Dedifferentiated amniotic fluid mesenchymal stem cell (primary cell): Measurements from ENCODE around the gene CFL1.
"Not testable (repeated sequence)": the region's sequence is repeated elsewhere in the genome, so short reads cannot be mapped to it uniquely, and the experiment has no call there.

Experiments used
- DNase-seq: peaks from one replicate; pipeline ENCODE4 v3.0.0-alpha.2; 2016; ENCODE audit errors: extremely low spot score

CFL1 gene

DNA sequence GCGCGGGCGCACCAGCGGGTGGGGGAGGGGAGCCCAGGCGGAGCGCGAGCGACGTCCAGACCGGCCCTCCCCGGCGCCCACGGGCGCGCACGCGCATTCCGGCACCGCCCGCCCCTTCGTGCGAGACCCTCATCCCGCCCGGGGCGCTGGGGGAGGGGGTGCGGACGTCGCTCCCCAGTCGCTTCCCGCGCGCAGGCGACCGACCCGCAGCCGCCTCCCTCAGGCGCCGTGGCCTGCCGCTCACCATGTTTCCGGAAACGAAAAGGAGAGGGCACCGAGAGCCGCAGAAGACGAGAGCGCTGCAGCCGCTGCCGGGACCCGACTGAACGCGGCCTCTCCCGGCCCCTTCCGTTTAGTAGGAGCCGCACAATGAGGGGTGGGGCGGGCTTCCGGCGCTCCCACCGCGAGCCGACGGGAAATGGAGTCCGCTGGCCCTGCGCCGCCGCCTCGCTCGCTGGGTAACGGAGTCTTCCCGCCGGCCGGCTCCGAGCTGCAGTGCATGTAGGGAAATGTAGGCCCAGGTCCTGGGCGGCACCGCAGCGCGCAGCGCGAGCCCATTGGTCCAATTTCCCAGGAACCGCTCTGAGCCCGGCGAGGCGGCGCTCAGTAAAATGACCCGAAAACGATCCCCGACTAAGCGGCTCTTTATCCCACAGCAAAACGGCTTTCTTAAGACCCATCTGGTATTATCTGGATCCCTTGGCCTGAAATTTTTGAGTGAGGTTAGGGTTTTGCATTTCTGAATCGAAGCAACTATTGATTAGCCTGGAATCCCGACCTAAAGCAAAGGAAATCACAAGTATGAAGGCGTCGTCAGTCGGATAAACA is at the start of gene CFL1:
Gene CFL1 (minus strand): TSS at position 328 of the 828 bp plus-strand sequence. CDS start 81 bp downstream, at position 247.
- DNase-seq = peak; percentile 97

DNA sequence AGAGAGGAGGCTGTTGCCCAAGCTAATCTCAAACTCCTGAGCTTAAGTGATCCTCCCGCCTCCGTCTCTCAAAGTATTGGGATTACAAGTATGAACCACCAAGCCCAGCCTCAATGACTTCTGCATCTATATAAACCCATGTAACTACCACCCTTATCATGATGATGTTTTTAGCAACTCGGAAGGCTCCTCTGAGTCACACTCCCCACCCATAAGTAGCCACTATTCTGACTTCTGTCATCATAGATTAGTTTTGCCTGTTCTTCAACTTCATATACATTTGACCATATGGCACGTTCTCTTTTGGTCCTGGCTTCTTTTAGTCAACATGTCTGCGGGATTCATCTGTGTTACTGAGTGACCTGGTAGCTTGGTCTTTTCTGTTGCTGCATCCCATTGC is 48.6 kb upstream of the CFL1 start:
- no peak for DNase-seq

DNA sequence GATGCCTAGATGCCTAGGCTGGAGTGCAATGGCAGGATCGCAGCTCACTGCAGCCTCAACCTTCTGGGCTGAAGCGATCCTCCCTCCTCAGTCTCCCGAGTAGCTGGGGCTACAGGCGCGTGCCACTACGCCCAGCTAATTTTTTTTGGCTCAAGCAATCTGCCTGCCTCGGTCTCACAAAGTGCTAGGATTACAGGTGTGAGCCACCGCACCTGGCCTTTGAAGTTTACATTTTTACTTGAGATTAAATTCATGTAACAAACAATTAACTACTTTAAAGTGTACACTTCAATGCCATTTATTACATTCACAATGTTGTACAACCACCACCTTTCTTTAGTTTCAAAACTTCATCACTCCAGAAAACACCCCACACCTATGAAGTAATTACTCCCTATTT is 45.7 kb upstream of the CFL1 start:
- DNase-seq = no peak

DNA sequence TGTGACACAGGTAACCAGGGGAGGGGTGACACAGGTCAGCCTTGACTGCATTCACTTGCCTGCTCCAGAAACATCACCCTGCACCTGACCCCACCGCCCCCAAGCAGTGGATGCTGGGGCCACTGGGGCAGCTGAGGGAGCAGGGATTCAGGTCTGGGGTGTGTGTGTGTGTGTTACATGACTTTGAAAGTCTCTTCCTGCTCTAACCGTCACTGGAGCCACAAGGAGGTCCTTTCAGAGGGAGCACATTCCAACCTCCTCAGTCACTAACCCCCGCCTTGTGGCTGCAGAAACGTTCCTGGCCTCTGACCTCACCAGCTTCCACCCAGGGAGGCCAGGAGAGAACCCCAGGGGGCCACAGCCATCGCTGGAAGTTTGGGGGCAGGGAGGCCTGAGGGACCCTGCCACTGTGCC is 45.1 kb upstream of the CFL1 start:
- DNase-seq = peak; percentile 66

DNA sequence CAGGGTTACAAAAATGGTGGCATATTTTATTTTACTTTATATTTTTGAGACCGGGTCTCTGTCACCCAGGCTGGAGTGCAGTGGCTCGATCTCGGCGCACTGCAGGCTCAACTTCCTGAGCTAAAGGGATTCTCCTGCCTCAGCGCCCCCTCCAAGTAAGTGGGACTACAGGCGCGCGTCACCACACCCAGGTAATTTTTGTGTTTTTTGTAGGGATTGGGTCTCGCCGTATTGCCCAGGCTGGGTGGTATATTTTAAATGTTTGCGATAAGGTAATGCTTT is 42.9 kb upstream of the CFL1 start:
- DNase-seq = no peak

DNA sequence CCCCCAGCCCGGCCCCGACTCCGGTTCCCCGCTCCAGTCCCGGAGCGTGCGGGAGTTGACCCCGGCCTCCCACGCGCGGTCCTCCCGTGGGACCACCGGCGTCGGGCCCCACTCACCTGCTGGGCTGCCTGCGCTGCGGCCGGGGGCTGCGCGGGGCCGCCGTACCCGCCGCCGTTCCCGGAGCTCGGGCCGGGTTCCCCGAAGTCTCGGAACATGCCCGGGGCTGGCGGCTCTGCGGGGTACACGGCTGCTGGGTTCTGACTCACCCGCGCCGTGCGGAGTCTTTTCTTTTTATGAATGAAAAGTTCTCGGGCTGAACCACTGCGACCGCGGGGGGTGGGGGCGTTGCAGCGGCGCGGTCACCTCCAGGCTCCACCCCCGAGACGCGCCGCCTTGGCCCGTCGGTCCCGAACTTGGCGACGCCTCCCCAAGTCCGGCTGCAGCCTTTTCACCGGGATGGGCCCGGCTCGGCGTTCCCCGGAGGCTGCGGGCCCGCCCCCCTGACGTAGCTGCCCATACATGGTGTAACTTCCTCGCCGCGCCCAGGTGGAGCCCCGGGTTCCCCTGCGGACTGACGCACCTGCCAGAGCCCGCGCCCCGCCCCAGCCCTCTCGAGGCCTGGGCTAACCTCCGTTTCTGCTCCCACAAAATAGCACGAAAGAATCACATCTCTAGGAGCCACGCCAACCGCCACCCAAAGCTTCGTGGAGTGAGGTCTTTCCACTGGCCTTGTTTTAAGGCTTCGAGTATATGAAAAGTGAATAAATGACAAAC is 42.3 kb upstream of the CFL1 start, which contains the start of gene FOSL1:
Gene FOSL1 (minus strand): TSS at position 264 of the 774 bp plus-strand sequence. CDS start 49 bp downstream, at position 215.
- peak; percentile 79 for DNase-seq

DNA sequence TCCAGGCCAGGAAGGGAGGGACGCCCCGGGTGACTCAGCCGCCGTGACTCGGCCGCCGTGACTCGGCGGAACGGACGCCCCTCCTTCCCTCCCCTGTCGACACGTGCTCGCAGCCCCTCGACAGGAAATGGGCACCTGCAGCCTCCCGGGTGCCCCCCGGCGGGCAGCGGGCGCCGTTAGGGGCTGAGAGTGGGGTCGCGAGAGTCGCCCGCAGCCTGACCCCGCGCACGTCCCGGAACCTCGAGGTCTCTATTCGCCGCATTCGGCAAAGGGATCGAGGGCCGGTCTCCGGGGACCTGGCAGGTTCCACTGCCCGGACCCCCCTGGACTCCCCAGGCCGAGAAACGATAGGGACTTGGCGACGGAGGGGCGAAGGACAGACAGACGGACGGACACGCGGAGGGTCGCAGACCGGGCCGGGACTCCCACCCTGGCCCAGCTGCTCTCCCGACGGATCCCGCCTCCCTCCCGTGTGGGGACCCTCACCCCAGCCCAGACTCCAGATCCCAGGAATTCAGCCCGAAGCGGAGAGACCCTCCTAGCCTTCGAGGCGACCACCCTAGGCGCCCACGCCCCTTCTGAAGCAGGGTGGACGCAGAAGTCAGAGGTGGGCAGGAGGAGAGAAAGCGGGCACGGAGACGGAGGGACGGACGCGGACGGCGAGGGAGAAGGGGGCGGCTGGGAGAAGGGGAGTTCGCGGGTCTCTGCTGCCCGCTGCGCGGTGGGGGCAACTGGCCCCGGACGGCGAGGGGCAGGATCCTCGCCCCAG is 41.6 kb upstream of the CFL1 start:
- peak; percentile 46 for DNase-seq

DNA sequence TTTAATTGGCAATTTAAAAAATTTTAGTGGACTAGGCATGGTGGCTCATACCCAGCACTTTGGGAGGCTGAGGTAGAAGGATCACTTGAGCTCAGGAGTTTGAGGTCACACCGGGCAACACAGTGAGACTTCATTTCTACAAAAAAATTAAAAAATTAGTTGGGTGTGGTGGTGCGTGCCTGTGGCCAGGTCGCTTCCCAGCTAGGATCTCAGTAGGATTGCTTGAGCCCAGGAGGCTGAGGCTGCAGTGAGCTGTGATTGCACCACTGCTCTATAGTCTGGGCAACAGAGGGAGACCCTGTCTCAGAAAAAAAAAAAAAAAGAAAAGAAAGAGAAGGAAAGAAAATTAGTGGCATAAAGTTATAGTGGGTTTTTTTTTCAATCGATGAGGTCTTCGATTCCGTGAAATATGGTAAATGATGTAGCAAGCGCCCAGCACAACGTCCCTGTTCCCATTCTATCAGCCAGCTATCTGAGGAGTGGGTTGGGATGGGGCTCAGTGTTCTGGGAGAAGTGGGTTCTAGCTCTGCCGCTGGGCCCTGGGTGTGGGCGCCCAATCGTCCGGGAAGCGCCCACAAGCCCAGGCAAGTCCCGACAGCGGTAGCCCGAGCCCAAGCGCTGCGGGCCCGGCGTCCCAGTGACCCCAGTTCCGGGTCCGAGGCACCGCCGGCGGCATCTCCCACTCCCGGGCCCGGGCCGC is 40.8 kb upstream of the CFL1 start:
- DNase-seq = no peak

DNA sequence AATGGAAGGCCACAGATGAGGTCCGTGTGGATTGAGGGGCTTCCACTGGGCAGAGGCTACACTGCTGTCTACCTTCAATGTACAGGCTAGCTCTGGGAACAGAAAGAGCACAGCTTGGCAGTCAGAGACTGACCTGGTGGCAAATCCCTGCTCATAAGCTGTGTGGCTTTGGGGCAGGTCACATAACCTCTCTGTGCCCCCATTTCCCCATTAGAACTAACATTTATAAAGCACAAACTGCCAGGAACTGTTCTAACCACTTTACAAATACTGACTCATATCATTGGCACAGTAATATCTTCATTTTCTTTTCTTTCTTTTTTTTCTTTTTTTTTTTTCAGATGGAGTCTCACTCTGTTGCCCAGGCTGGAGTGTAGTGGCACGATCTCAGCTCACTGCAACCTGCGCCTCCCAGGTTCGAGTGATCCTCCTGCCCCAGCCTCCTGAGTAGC is 39.1 kb upstream of the CFL1 start:
- no peak for DNase-seq

DNA sequence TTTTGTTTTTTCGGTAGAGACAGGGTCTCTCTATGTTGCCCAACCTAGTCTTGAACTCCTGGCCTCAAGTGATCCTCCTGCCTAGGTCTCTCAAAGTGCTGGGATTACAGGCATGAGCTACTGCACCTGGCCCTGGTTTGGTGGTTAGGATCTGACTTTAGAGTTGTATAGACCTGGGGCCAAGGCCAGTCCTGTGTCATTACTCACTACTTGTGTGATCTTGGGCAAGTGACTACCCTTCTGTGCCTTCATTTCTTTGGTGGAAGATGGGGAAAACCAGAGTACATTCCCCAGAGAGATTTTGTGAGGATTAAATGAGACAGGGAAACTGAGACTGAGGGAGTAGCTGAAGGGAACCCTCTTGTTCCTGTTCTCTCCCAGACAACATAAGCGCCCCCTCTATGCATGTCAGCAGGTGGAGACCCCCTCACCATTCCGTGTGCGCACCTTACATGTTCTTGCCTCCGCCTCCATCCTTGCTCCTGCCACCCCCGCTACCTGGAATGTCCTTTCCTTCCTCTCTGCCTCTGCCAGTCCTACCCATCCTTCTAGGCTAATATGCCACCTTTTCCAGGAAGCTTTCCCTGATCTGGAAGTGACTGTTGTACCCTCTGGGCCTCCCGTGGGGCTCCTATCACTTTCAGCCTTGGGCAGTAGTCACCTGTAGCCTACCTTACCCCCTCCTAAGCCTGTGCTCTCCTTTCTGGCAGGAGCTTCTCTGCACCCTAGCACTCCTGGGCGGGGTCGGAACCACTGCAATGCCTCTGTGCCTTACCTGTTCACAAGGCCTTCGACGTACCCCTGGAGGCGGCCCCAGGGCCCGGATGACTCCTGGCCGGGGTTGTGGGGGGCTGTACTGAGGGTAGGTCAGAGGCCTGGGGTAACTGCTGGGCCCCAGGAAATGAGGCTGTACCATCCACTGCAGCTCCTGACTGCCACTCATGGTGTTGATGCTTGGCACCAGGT is 38.3 kb upstream of the CFL1 start:
- DNase-seq = no peak

DNA sequence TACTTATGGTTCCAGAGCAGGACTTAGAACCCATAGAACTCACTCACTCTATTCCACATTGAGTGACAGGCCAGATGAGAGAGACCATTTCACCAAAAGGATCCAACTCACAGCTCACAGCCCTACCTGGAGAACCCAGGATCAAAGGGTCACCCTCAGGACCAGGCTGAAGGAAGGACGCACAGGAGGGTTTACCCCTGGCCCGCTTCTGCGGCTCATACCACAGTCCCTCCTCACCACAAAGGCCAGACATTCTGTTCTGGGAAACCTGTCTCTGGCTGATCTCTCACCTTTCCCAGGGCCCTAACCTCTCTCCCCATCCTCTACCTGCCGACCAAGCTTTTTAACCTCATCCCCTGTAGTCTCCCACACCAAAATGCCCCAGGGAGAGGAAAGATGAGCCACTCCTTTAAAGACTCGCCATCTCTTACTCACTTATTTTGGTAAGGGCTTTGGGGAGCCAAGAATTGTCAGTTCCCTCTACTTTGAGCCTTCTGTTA is 37.6 kb upstream of the CFL1 start:
- DNase-seq = no peak

DNA sequence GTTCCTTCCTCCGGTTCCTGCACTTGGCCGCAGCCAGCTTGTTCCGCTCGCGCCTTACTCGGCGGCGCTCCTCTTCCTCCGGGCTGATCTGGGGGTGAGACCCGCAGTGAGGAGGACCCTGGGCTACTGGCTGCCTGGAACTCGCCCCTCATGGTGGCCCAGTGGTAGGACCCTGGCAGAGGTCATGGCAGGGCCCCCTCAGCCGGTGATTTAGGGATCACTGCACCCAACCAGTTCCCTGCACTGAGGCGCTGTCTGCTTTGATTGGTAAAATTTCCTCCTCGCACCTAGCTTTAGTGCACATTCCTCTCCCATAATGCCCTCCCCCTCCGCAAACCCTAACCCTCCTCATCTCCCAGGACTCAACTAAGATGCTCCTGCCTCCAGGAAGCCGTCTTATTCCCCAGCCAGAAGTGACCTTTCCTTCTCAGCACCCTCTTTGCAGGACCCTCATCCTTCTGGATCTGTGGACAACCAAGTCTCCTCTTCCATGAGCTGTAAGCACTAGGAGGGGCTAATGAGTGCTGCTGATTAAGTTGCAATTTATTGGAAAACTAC is 36.1 kb upstream of the CFL1 start:
- no peak for DNase-seq

DNA sequence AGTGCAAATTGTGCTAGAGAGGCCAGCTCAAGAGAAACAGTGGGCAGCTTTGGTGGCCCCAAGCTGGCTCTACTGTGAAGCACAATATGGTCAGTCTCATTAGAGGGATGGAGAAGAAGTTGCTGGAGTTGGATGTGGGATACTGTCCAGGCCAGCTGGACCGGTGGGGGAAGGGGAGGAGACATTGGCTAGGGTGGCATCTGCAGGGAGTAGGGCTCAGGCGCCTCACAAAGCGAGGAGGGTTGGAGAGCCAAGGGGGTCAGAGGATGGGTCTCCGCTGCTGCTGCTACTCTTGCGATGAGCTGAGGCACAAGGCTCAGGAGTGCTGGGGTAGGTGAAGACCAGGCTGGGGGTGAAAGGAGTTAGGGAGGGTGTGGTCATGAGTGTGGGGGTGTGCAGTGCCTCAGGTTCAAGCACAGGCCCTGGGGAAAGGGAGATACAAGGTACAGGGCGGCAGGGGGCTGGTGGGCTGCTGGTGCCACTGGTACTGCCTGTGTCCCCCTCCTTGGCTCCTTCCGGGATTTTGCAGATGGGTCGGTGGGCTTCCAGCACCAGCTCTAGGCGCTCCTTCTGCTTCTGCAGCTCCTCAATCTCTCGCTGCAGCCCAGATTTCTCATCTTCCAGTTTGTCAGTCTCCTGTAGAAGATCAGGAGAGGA is 34.8 kb upstream of the CFL1 start:
- no peak for DNase-seq

DNA sequence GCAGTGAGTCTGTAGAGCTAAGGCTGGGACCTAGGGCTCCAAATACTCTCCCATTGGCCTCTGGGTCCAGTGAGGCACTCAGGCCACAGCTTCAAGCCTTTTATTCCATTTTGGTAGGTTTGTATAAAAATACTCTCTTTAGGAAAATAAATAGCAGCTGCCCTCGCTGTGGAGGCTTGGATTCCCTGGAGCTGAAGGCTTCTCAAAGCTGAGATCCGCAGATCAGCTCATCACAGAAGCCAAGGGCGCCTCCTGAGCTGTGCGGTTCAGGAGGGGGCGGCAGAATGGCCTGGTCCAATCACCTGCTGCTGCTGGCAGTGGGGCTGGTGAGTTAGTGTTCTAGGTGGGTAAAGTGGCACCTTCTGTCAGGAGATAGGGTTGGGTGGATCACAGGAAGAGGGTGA is 34.2 kb upstream of the CFL1 start:
- DNase-seq = not testable (repeated sequence)

DNA sequence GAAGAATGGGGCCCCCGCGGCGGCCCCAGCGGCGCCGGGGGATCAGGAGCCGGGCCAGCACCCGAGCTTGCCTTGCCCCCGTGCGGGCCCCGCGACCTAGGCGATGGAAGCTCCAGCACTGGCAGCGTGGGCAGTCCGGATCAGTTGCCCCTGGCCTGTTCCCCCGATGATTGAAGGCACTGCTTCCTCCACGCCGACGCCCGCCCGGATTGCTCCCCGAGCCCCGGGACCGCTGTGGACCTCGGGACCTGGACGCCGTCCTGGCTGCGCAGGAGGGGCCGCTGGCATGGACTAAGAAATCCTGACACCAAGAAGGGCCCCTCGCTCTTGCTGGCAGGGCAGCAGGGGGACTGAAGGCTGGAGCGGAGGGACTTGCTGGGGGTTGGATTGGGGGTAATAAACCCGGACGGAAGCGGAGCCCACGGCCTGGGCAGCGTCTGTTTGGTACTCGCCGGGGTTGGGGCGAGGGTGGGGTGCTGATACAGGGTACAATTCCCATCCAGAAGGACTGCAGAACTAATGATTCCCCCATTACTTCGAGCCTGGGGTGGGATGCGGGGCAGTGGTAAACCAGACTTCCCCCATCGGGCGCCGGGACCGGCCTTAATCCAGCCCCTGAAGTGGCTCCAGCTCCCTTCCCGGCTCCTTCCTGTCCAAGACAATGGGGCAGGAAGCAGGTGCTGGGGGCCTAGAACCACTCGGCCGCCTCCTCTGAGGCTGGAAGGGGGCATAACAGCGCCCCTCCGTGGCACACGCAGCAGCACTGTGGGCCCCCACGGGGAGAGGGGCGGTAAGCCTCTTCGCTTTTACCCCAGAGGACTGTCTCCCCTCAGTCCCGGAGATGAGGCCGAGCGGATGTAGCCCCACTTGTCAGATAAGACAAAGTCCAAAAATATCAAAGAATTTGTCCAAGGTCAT is 33.5 kb upstream of the CFL1 start:
- no peak for DNase-seq

DNA sequence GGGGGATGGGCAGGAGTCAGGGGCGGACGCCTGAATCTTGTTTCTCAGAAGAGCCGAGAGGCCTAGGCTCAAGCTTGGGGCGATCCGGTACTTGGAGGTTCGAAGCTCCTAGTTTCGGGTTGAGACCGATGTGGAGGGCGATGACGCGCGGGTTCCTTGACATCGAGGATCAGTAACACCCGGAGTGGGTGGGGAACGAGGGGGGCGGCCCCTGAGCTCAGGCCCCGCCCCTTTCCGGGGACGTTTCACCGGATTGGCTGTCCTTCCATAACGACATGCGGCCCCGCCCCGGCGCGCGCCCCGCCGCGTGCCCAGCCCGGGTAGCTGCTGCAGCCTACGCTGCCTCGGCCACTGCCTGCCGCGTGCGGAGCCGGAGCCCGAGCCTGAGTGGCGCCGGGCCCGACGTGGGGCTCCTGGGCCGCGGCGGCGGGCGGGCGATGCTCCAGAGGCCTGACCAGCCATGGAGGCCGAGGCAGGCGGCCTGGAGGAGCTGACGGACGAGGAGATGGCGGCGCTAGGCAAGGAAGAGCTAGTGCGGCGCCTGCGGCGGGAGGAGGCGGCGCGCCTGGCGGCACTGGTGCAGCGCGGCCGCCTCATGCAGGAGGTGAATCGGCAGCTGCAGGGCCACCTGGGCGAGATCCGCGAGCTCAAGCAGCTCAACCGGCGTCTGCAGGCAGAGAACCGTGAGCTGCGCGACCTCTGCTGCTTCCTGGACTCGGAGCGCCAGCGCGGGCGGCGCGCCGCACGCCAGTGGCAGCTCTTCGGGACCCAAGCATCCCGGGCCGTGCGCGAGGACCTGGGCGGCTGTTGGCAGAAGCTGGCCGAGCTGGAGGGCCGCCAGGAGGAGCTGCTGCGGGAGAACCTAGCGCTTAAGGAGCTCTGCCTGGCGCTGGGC is 32.6 kb upstream of the CFL1 start, which contains the start of gene CCDC85B:
Gene CCDC85B (plus strand): TSS at position 350 of the 895 bp plus-strand sequence. CDS start 111 bp downstream, at position 461.
- peak; percentile 95 for DNase-seq

DNA sequence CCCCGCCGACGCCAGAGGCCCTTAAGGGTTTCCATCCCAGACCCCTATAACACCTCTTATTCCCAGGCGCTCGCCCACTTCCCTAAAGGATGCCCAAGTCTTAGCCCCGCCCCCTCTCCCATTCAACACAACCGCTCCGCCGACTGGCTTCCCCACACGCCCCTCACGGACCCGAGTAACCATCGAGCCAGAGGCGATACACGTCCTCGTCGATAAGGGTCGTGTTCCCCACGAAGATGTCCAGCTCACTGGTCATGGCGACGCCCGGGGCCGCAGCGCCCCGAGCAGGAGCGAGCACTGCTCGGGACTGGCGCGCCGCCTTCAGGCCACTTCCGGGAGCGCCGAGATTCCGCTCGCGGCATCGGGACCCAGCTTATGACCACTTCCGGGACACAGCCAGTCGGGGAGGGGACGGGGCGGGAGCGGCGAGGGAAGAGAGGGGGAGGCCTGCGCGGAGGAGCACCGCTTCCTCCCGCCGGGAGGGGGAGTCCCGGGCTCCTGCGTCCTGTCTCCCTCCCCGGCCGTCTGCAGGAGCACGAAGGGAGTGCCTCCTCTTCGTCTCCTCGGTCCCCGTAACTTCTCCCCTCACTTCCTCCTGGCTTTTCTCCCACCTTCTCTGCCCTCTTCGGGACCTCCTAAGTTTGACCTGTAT is 30.3 kb upstream of the CFL1 start, which contains the start of gene FIBP:
Gene FIBP (minus strand): TSS at position 309 of the 652 bp plus-strand sequence. CDS start 53 bp downstream, at position 256.
- DNase-seq = peak; percentile 97
